ENCODE measurements around the gene EML4.
A peak's percentile ranks its signal among the peaks of the same experiment; 100 is the strongest.

EML4 gene

DNA sequence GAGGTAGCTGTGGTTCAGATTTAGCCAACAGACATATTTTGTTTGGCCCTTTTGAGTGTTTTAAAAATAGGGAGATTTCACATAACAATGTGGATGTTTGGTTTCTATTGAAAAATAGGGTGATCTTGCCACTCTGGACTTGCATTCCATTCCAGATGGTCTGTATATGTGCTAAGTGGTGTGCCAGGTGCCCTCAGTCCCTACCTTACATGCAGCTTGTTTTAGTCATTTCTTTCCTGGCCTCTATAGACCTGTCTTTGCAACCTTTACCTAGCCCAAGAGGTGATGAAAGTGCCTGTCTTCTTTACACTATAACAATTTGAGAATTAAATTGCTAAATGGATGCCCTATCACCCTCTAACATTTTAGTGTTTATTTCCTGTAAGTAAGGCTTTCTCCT lies 11.1 kb downstream of the EML4 start:
- Mint-ChIP-seq H3K27me3 (no peaks in the 10 kb centered on the region), H3K4me1 (peaks cover 94% of the 10 kb centered on the region), H3K27ac (peak overlapping the region; percentile 47), H3K36me3 (peaks cover 15% of the 10 kb centered on the region), H3K9me3 (no peaks in the 10 kb centered on the region), H3K4me3 (peak overlapping the region; percentile 53)

DNA sequence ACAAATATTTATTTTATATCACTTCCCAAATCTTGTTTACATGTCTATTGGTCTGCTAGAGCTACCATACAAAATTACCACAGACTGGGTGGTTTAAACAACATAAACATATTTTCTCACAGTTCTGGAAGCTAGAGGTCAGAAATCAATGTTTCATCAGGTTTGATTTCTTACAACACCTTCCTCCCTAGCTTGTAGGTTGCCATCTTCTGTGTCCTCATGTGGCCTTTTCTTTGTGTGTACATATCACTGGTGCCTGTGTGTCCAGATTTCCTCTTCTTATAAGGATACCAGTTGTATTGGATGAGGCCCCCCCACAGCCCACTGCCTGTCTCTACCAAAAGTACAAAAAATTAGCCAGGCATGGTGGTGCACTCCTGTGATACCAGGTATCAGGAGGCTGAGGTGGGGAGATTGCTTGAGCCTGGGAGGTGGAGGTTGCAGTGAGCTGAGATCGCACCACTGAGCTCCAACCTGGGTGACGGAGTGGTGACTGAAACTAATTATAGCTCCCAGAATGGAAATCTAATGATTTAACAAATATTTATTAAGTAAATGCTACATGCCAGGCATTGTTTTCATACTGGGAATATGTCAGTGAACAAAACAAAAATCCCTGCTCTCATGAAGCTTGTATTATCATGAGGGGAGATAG lies 13.6 kb downstream of the EML4 start:
- Mint-ChIP-seq H3K9me3 (no peaks in the 10 kb centered on the region), H3K4me1 (peaks cover 92% of the 10 kb centered on the region), H3K27ac (peak overlapping the region; percentile 59), H3K27me3 (no peaks in the 10 kb centered on the region), H3K4me3 (peak overlapping the region; percentile 4), H3K36me3 (peaks cover 10% of the 10 kb centered on the region)

DNA sequence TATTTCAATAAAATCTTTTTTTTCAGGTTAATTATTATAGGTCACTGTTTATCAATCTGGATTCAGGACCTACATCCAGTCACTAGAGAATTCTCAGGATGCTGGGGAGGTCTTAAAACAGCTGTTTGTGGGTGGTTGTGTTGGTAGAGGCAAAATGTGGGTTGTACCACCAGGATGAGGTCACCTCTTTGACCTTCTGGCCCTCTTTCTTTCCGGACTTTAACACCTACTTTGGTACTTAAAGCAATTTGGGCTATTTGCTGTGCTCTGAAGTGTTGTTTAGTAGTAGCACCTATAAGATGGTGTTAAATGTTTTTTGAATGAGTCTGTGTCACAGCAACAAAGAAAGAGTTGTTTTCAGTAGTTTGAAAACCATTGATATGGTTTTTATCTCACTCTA lies 14.6 kb downstream of the EML4 start:
- no peaks in the 10 kb centered on the region for H3K27me3 Mint-ChIP-seq
- H3K9me3 Mint-ChIP-seq = no peaks in the 10 kb centered on the region
- peaks cover 12% of the 10 kb centered on the region for H3K36me3 Mint-ChIP-seq
- no peak overlapping the region for H3K27ac Mint-ChIP-seq
- H3K4me1 Mint-ChIP-seq = peaks cover 85% of the 10 kb centered on the region
- no peak overlapping the region for H3K4me3 Mint-ChIP-seq

DNA sequence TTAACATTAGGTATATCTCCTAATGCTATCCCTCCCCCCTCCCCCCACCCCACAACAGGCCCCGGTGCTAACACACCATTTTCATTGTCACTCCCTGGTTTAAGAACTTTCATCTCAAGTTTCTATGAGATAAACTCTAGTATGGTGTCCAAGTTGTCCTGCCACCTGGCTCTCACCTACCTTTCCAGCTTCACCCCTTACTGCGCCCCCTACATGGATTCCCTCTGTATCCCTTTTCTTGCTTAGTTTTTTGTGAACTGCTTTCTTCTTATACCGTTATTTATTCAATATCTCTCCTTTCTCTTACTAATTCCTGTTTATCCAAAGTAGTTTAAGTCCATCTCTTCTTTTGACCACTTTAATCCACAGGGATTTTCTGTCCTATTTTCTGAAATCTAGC lies 15.2 kb downstream of the EML4 start:
- no peaks in the 10 kb centered on the region for H3K27me3 Mint-ChIP-seq
- no peaks in the 10 kb centered on the region for H3K9me3 Mint-ChIP-seq
- H3K4me3 Mint-ChIP-seq = peak overlapping the region; percentile 19
- H3K36me3 Mint-ChIP-seq = peaks cover 12% of the 10 kb centered on the region
- peaks cover 83% of the 10 kb centered on the region for H3K4me1 Mint-ChIP-seq
- H3K27ac Mint-ChIP-seq = peak overlapping the region; percentile 88

DNA sequence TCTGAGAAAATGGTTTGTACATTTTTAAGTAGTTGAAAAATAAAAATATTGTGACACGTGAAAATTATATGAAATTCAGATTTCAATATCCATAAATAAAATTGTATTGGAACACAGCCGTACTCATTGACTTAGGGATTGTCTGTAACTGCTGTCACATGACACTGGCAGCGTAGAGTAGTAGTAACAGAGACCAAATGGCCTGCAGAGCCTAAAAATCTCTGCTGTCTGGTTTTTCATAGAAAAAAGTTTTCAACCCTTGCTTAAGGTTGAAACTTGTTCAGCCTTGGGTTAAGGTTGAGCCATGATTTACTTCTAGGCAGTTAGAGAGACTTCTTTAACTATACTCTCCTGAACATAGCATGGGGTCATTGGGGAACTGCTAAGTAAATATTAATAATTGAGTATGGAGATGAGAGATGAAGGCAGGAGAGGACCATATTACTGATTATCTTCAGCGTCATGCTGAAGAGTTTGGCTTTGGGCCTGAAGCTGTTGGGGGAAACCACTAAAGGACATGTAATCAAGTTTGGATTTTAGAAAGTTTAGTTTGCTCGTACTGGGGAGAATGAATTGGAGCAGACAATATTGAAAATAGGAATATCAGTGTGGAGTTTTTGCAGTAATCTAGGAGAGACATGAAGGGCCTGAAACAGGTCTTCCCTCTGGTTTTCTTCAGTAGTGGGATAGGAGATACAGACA lies 16.2 kb downstream of the EML4 start:
- H3K36me3 Mint-ChIP-seq = peaks cover 12% of the 10 kb centered on the region

DNA sequence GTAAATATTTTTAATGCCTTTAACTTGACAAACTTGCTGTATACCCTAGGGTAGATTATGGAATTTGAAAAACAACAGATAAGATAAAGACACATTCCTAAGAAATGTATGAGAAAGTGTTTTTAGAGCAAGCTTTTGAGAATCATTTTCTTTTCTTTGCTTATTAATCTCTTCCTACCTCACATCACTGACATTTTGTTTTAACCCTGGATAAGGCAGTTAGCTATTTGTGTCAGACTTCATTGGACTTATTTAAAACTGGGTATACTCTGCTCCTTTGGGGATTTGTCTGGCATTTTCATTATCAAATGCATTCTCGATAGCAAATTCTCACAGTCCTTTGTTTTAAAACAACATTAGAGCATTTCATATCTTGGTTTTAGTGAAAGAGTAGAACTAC lies 17.2 kb downstream of the EML4 start:
- H3K27me3 Mint-ChIP-seq = no peaks in the 10 kb centered on the region
- H3K27ac Mint-ChIP-seq = peak overlapping the region; percentile 30
- H3K36me3 Mint-ChIP-seq = peaks cover 12% of the 10 kb centered on the region
- no peaks in the 10 kb centered on the region for H3K9me3 Mint-ChIP-seq
- H3K4me1 Mint-ChIP-seq = peaks cover 85% of the 10 kb centered on the region
- no peak overlapping the region for H3K4me3 Mint-ChIP-seq

More for the DNA sequence above, 16.2 kb downstream of the EML4 start:
- Mint-ChIP-seq H3K9me3 (no peaks in the 10 kb centered on the region), H3K4me1 (peaks cover 83% of the 10 kb centered on the region), H3K4me3 (no peak overlapping the region), H3K27me3 (no peaks in the 10 kb centered on the region), H3K27ac (peak overlapping the region; percentile 27)

DNA sequence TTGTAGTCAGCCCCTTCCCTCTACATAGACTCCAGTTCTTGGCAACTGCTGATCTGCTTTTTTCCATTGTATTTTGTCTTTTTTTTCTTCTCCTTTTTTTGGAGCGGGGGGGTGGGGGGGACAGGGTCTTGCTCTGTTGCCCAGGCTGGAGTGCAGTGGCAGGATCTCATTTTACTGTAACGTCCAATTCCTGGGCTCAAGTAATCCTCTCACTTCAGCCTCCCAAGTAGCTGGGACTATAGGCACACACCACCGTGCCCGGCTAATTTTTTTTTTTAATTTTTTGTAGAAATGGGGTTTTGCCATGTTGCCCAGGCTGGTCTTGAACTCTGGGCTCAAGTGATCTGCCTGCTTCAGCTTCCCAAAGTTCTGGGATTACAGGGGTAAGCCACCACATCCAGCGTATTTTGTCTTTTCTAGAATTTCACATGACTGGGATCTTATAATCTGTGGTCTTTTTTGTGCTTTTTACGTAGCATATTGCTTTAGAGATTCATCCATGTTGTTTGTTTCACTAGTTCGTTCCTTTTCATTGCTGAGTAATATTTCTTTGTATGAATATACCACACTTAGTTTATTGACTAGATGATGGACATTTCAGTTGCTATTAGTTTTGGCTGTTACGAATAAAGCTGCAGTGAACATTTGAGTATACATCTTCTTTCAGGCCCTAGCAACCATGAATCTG lies 17.9 kb downstream of the EML4 start:
- Mint-ChIP-seq H3K9me3 (no peaks in the 10 kb centered on the region), H3K4me3 (no peak overlapping the region), H3K4me1 (peaks cover 86% of the 10 kb centered on the region), H3K27me3 (no peaks in the 10 kb centered on the region), H3K36me3 (peaks cover 8% of the 10 kb centered on the region), H3K27ac (peak overlapping the region; percentile 72)

DNA sequence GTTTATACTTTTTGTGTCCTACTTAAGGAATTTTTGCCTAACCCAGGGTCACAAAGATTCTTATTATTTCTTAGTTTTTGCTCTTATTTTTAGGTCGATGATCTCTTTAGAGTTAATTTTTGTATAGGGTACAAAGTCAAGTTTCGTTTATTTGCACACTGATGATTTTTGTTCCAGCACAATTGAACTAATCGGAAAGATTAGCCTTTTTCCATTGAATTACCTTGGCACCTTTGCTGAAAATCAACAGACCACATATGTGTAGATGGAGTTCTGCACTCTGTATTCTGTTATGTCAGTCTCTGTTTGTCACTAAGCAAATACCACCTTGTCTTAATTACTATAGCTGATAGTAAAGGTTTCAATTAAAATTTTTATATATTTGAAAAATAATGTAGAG lies 18.7 kb downstream of the EML4 start:
- Mint-ChIP-seq H3K9me3 (no peaks in the 10 kb centered on the region), H3K4me1 (peaks cover 86% of the 10 kb centered on the region), H3K27me3 (no peaks in the 10 kb centered on the region), H3K27ac (peak overlapping the region; percentile 62), H3K36me3 (peaks cover 6% of the 10 kb centered on the region), H3K4me3 (no peak overlapping the region)

DNA sequence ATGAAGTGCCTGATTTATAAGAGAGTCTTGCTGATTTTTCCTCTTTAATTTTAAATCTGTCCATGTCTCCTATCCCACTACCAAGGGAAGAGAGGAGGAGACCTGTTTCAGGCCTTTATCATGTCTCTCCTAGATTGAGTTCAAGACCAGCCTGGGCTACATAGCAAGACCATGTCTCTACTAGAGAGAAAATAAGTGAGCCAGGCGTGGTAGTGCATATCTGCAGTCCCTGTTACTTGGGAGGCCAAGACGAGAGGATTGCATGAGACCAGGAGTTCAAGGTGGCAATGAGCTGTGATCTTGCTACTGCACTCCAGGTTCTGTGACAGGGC lies 20.0 kb downstream of the EML4 start:
- no peak overlapping the region for H3K4me3 Mint-ChIP-seq

DNA sequence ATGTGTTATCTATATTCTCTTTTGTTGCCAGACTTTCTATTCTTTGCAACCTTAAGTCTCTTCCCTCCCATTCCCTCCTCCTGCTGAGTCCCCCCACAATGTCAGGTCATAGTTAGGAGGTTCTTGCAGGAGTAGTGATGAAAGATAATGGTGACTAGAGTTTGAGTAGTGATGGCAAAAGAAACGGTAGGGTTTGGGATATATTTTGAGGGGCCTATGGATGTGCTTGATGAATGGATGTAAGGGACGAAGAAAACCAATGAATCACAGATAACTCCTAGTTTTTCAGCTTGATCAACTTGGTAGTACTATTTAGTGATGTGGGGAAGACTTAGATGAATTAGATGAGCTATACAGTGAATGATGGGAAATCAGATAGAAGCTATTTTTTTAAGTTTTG lies 21.0 kb downstream of the EML4 start:
- Mint-ChIP-seq H3K36me3 (peaks cover 3% of the 10 kb centered on the region), H3K9me3 (no peaks in the 10 kb centered on the region), H3K4me1 (peaks cover 85% of the 10 kb centered on the region), H3K27me3 (no peaks in the 10 kb centered on the region), H3K4me3 (peak overlapping the region; percentile 0), H3K27ac (peak overlapping the region; percentile 66)

More for the DNA sequence above, 20.0 kb downstream of the EML4 start:
- peaks cover 6% of the 10 kb centered on the region for H3K36me3 Mint-ChIP-seq
- H3K27ac Mint-ChIP-seq = peak overlapping the region; percentile 72
- no peaks in the 10 kb centered on the region for H3K27me3 Mint-ChIP-seq
- H3K9me3 Mint-ChIP-seq = no peaks in the 10 kb centered on the region
- H3K4me1 Mint-ChIP-seq = peaks cover 86% of the 10 kb centered on the region

DNA sequence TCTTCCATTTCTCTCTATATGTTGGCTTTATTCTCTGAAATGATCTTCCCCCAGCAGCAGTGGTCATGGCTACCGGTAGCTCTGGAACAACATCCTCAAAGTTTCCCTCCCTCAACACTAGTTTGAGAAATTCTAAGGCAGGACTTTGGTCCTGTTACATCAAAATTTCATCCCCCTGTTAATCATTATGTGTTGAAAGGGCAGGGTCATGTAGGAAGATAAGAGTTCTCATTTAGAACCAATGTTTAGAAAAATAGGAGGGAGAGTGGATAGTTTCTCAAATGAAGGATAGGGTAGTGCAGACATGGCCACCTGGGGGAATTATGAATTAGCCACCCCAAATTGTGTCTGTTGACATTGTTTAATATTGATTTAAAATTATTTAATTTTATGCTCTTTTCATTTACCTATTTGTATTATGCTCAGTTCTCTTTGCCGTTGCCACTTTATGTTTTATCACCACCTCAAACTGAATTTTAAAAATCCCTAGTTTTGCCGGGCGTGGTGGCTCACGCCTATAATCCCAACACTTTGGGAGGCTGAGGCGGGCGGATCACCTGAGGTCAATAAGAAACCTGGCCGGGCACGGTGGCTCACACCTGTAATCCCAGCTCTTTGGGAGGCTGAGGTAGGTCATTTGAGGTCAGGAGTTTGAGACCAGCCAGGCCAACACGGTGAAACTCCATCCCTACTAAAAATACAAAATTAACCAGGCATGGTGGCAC lies 22.3 kb downstream of the EML4 start:
- peaks cover 86% of the 10 kb centered on the region for H3K4me1 Mint-ChIP-seq
- peak overlapping the region; percentile 87 for H3K27ac Mint-ChIP-seq
- no peak overlapping the region for H3K4me3 Mint-ChIP-seq
- no peaks in the 10 kb centered on the region for H3K27me3 Mint-ChIP-seq
- no peaks in the 10 kb centered on the region for H3K9me3 Mint-ChIP-seq
- peaks cover 3% of the 10 kb centered on the region for H3K36me3 Mint-ChIP-seq

DNA sequence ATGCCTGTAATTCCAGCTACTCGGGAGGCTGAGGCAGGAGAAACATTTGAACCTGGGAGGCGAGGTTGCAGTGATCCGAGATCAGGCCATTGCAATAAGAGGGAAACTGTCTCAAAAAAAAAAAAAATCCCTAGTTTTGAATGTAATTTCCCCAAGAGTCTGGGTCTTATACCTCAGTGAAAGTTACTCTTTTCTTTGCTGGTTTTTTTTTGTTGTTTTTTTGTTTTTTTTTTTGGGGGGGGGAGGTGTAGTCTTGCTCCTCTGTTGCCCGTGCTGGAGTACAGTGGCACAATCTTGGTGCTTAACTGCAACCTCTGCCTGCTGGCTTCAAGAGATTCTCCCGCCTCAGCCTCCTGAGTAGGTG lies 22.8 kb downstream of the EML4 start:
- Mint-ChIP-seq H3K27me3 (no peaks in the 10 kb centered on the region), H3K27ac (peak overlapping the region; percentile 81), H3K4me3 (no peak overlapping the region), H3K4me1 (peaks cover 88% of the 10 kb centered on the region), H3K9me3 (no peaks in the 10 kb centered on the region), H3K36me3 (peaks cover 3% of the 10 kb centered on the region)

DNA sequence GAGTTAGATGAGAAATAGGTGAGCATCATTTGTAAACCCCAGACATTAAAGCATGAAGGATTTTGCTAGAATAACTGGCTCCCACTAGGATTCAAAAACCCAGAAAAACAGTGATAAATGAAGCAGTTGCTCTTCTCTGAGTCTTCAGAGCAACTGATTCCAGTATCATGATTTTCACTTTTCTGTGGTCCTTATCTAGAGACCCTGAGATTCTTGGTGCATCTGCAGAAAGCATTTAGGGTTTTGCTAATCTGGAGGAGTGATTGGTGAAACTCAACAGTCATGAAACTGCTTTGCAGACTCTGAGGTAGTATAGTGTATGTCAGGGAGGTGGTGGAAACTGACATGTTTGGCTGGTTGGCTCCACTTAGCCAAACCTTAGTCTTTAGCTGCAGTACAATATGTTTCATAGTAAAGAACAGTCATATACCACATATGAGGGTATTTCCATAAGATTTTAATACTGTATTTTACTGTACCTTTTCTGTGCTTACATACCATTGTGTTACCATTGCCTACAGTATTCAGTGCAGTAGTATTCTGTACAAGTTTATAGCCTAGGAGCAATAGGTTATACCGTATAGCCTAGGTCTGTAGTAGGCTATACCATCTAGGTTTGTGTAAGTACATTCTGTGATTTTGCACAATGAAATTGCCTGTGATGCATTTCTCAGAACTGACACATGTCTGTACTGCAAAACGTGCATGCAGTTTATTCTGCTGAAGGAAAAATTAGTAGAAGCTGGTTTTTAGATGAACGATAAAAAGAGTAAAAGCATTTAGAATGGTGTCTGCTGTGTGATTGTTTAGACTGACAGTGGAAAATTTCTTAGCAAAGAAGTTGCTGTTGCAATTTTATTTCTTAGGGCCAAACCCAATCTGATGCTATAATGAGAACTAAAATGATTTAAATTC lies 23.8 kb downstream of the EML4 start:
- peaks cover 85% of the 10 kb centered on the region for H3K4me1 Mint-ChIP-seq

DNA sequence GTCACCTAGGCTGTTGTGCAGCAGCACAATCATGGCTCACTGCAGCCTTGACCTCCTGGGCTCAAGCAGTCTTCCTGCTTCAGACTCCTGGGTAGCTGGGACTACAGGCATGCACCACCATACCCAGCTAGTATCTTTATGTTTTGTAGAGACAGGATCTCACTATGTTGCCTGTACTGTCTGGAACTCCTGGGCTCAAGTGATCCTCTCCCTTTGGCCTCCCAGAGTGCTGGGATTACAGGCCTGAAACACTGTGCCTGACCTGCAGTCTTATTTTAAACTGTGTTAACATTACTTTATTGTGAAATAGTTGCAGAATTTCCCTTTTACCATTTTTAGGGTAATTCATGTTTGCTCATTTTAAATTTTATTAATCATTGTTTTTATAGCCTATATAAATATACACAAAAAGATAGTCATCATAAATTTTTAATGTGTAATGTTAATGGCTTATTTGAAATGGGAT lies 24.6 kb downstream of the EML4 start:
- no peaks in the 10 kb centered on the region for H3K9me3 Mint-ChIP-seq
- peak overlapping the region; percentile 46 for H3K27ac Mint-ChIP-seq
- H3K4me1 Mint-ChIP-seq = peaks cover 92% of the 10 kb centered on the region
- H3K27me3 Mint-ChIP-seq = no peaks in the 10 kb centered on the region
- H3K36me3 Mint-ChIP-seq = peaks cover 3% of the 10 kb centered on the region
- peak overlapping the region; percentile 66 for H3K4me3 Mint-ChIP-seq

More for the DNA sequence above, 23.8 kb downstream of the EML4 start:
- H3K27ac Mint-ChIP-seq = peak overlapping the region; percentile 81
- peak overlapping the region; percentile 66 for H3K4me3 Mint-ChIP-seq
- no peaks in the 10 kb centered on the region for H3K36me3 Mint-ChIP-seq
- H3K27me3 Mint-ChIP-seq = no peaks in the 10 kb centered on the region
- no peaks in the 10 kb centered on the region for H3K9me3 Mint-ChIP-seq

DNA sequence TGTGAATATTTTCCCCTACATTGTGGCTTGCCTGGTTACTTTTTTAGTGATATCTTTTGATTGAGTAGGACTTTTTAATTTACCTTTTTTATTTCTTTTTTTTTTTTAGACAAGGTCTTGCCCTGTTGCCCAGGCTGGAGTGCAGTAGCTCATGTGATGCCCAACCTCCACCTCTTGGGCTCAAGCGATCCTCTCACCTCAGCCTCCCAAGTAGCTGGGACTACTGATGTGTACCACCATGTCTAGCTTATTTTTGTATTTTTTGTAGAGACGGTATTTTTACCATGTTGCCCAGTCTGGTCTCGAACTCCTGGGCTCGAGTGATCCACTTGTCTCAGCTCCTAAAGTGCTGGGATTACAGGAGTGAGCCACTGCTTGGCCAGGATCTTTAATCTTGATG lies 25.3 kb downstream of the EML4 start:
- Mint-ChIP-seq H3K4me1 (peaks cover 94% of the 10 kb centered on the region), H3K9me3 (peaks cover 3% of the 10 kb centered on the region), H3K4me3 (peak overlapping the region; percentile 55), H3K27me3 (no peaks in the 10 kb centered on the region), H3K36me3 (peaks cover 9% of the 10 kb centered on the region), H3K27ac (peak overlapping the region; percentile 65)
